ENCODE measurements around the gene CFAP77. TPM values are rescaled to one million over a fixed set of nuclear protein-coding genes. Genes with fewer than 3 reads are reported as not detected.

The CFAP77 gene
- total and polyA plus RNA-seq, 9 of the 15 experiments (the other 6 are each of a cell fraction or from before 2014, with no cell fraction given), result not detected

DNA sequence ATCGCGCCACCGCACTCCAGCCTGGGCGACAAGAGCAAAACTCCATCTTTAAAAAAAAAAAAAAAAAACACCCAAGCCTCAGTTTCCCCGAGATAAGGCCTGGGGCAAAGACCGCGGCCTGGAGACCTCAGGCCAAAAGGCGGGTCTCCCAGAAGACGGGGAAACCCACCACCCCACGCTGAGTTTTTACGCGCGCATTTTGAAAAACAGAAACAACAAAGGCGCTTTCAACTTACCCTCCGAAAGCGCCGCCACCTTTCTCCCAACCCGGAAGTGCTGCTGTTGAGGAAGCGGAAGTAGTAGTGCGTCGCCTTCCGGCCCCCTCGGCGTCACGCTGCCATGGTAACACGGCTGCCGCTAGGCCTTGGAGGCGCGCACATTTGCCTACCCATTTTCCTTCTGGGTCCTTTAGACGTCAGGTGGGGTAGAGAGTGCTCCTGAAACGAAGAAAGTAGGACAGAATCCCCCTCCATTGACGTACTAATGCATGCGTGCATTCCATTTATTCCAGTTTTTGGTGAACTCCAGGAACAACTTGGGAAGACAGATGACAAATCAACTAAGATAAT is 3.4 kb upstream of the CFAP77 start, which contains the start of gene TTF1 (continued):
- no peak for TF ChIP-seq CBFA2T2 (conservative IDR thresholded peaks at IDR 0.05)
- TF ChIP-seq, protein P1, sequence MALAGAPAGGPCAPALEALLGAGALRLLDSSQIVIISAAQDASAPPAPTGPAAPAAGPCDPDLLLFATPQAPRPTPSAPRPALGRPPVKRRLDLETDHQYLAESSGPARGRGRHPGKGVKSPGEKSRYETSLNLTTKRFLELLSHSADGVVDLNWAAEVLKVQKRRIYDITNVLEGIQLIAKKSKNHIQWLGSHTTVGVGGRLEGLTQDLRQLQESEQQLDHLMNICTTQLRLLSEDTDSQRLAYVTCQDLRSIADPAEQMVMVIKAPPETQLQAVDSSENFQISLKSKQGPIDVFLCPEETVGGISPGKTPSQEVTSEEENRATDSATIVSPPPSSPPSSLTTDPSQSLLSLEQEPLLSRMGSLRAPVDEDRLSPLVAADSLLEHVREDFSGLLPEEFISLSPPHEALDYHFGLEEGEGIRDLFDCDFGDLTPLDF (CRISPR knock-in tag; IDR thresholded peaks at IDR 0.05), result peak; percentile 50
- peak; percentile 78 for TF ChIP-seq SPI1 (IDR thresholded peaks at IDR 0.05; ENCODE audit: borderline replicate concordance, low read depth, low read length)
- TF ChIP-seq FIP1L1 (IDR thresholded peaks at IDR 0.05; ENCODE audit: low read depth, low read length, poor library complexity, severe bottlenecking), result no peak
- peak; percentile 57; the same call in 1 of the 2 replicates for TF ChIP-seq HDAC2 (IDR thresholded peaks at IDR 0.05)
- TF ChIP-seq RBFOX2 (IDR thresholded peaks at IDR 0.05; ENCODE audit: low read depth, low read length), result peak; percentile 80
- peak; percentile 83 for TF ChIP-seq CREB1 (IDR thresholded peaks at IDR 0.05)
- peak; percentile 85 for TF ChIP-seq CREB1 (CRISPR knock-in tag; IDR thresholded peaks at IDR 0.05)
- TF ChIP-seq, protein P2, sequence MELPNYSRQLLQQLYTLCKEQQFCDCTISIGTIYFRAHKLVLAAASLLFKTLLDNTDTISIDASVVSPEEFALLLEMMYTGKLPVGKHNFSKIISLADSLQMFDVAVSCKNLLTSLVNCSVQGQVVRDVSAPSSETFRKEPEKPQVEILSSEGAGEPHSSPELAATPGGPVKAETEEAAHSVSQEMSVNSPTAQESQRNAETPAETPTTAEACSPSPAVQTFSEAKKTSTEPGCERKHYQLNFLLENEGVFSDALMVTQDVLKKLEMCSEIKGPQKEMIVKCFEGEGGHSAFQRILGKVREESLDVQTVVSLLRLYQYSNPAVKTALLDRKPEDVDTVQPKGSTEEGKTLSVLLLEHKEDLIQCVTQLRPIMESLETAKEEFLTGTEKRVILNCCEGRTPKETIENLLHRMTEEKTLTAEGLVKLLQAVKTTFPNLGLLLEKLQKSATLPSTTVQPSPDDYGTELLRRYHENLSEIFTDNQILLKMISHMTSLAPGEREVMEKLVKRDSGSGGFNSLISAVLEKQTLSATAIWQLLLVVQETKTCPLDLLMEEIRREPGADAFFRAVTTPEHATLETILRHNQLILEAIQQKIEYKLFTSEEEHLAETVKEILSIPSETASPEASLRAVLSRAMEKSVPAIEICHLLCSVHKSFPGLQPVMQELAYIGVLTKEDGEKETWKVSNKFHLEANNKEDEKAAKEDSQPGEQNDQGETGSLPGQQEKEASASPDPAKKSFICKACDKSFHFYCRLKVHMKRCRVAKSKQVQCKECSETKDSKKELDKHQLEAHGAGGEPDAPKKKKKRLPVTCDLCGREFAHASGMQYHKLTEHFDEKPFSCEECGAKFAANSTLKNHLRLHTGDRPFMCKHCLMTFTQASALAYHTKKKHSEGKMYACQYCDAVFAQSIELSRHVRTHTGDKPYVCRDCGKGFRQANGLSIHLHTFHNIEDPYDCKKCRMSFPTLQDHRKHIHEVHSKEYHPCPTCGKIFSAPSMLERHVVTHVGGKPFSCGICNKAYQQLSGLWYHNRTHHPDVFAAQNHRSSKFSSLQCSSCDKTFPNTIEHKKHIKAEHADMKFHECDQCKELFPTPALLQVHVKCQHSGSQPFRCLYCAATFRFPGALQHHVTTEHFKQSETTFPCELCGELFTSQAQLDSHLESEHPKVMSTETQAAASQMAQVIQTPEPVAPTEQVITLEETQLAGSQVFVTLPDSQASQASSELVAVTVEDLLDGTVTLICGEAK (IDR thresholded peaks at IDR 0.05), result peak; percentile 98
- TF ChIP-seq, protein P2 (CRISPR knock-in tag; IDR thresholded peaks at IDR 0.05), result no peak
- peak; percentile 70; the same call in 1 of the 2 replicates for TF ChIP-seq POLR2AphosphoS5 (IDR thresholded peaks at IDR 0.05; ENCODE audit: control insufficient read depth, insufficient read depth, low read depth, low read length)
- no peak for TF ChIP-seq ZNF3 (CRISPR knock-in tag; IDR thresholded peaks at IDR 0.05)
- TF ChIP-seq ZNF124 (CRISPR knock-in tag; IDR thresholded peaks at IDR 0.05), result no peak
- peak; percentile 90 for TF ChIP-seq BMI1 (IDR thresholded peaks at IDR 0.05; ENCODE audit: low read length)
- TF ChIP-seq TCF7L2 (IDR thresholded peaks at IDR 0.05; ENCODE audit: low read depth, low read length), result no peak
- TF ChIP-seq HDAC8 (tag; IDR thresholded peaks at IDR 0.05), result 0 out of 2 replicates have a peak, but pooled peaks have one; percentile 17
- peak in 2 of 3 experiments; percentile 19 to 51 for TF ChIP-seq YY1 (IDR thresholded peaks at IDR 0.05; ENCODE audit: borderline replicate concordance in 1 of 3, control insufficient read depth in 1 of 3, extremely low read depth in 1 of 3, insufficient read depth in 3 of 3, insufficient read length in 1 of 3, insufficient replicate concordance in 2 of 3, low read depth in 1 of 3, low read length in 2 of 3)

All from K562 (cell line).